ENCODE results near the gene NLRP5.

DNA sequence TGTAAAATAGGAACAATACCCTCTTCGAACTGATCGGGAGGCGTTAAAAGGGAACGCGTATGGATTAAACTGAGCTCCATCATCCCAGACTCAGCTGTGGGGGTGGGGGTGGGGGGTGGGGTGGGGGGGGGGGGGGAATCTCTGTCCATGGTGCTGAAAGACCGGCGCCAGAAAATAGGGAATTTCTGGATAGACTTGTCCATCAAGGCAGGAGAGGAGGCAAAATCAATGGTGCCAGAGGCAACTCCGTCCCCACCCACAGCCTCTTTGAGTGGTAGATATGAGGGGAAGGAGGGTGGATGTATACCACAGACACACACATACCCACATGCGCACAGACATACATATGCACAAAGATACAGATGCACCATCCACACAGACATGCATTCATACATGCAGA, 97.1 kb downstream of the NLRP5 start:
- TF ChIP-seq, protein P1, sequence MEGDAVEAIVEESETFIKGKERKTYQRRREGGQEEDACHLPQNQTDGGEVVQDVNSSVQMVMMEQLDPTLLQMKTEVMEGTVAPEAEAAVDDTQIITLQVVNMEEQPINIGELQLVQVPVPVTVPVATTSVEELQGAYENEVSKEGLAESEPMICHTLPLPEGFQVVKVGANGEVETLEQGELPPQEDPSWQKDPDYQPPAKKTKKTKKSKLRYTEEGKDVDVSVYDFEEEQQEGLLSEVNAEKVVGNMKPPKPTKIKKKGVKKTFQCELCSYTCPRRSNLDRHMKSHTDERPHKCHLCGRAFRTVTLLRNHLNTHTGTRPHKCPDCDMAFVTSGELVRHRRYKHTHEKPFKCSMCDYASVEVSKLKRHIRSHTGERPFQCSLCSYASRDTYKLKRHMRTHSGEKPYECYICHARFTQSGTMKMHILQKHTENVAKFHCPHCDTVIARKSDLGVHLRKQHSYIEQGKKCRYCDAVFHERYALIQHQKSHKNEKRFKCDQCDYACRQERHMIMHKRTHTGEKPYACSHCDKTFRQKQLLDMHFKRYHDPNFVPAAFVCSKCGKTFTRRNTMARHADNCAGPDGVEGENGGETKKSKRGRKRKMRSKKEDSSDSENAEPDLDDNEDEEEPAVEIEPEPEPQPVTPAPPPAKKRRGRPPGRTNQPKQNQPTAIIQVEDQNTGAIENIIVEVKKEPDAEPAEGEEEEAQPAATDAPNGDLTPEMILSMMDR (IDR thresholded peaks at IDR 0.05) = no peak
- no peak for TF ChIP-seq MAZ (IDR thresholded peaks at IDR 0.05; ENCODE audit: borderline replicate concordance, low read depth, low read length)
- no peak for TF ChIP-seq EP300 (IDR thresholded peaks at IDR 0.05)
- no peak for TF ChIP-seq POLR2A (IDR thresholded peaks at IDR 0.05; ENCODE audit: low read length)
